CD8-positive, alpha-beta memory T cell (primary cell): ENCODE data around the gene GFOD2. TPM values are rescaled to one million over a fixed set of nuclear protein-coding genes. Genes with fewer than 3 reads are reported as not detected.

Source experiments
- CTCF ChIA-PET: fragments of 350-600 bp; sonication (Branson Sonifier 250); formaldehyde crosslinking; loops from one replicate; lab custom pipeline; 2021; ENCODE audit warnings: antibody characterized with exemption; lab: Charles Lee
- POLR2A ChIA-PET: fragments of 350-600 bp; sonication (Branson Sonifier 250); formaldehyde crosslinking; loops from one replicate; lab custom pipeline; 2021; ENCODE audit warnings: antibody characterized with exemption; lab: Charles Lee
- DNase-seq, 5 donors: peaks; one replicate each; pipeline versions ENCODE4 v3.0.0 to v3.0.0-alpha.2; 2020 to 2022; ENCODE audit warnings: mixed read lengths in 1 of 5
- H3K27ac ChIP-seq: one replicate; pipeline ENCODE4 v1.7.0; 2013; ENCODE audit warnings: low read depth, mild to moderate bottlenecking, low read length, moderate library complexity
- H3K27me3 ChIP-seq: 2 replicates; pipeline ENCODE4 v1.7.0; 2013; ENCODE audit warnings: low read length, mild to moderate bottlenecking; ENCODE audit not compliant: insufficient read depth, poor library complexity, severe bottlenecking
- H3K36me3 ChIP-seq: 2 replicates; pipeline ENCODE4 v1.7.0; 2013; ENCODE audit warnings: mild to moderate bottlenecking, low read length, moderate library complexity; ENCODE audit not compliant: insufficient read depth
- H3K4me1 ChIP-seq: 2 replicates; pipeline ENCODE4 v1.7.0; 2013; ENCODE audit warnings: mild to moderate bottlenecking, low read length, moderate library complexity; ENCODE audit not compliant: insufficient read depth
- H3K4me3 ChIP-seq: 2 replicates; pipeline ENCODE4 v1.7.0; 2013; ENCODE audit warnings: mild to moderate bottlenecking, low read length
- H3K9me3 ChIP-seq: 2 replicates; pipeline ENCODE4 v1.7.0; 2013; ENCODE audit warnings: mild to moderate bottlenecking, low read length
- H3K27ac Mint-ChIP-seq, 8 donors: one replicate each; pipeline ENCODE4 v1.8.0; 2020 to 2021; ENCODE audit warnings: mixed read lengths in 8 of 8, mild to moderate bottlenecking in 6 of 8, inconsistent platforms in 3 of 8, moderate library complexity in 3 of 8
- H3K27me3 Mint-ChIP-seq, 2 donors: one replicate each; pipeline ENCODE4 v1.8.0; 2020 to 2021; ENCODE audit warnings: mixed read lengths in 2 of 2, mild to moderate bottlenecking in 1 of 2, moderate library complexity in 1 of 2
- H3K36me3 Mint-ChIP-seq, 3 donors: one replicate each; pipeline ENCODE4 v1.8.0; 2020 to 2021; ENCODE audit warnings: mixed read lengths in 3 of 3, inconsistent platforms in 1 of 3, mild to moderate bottlenecking in 1 of 3
- H3K4me1 Mint-ChIP-seq, 3 donors: one replicate each; pipeline ENCODE4 v1.8.0; 2020 to 2021; ENCODE audit warnings: mixed read lengths in 3 of 3, inconsistent platforms in 1 of 3, mild to moderate bottlenecking in 1 of 3
- H3K4me3 Mint-ChIP-seq, 7 donors: one replicate each; pipeline ENCODE4 v1.8.0; 2020 to 2021; ENCODE audit warnings: mixed read lengths in 7 of 7, mild to moderate bottlenecking in 6 of 7, moderate library complexity in 4 of 7, inconsistent platforms in 2 of 7
- H3K9me3 Mint-ChIP-seq, 5 donors: one replicate each; pipeline ENCODE4 v1.8.0; 2020 to 2022; ENCODE audit warnings: mixed read lengths in 5 of 5, mild to moderate bottlenecking in 3 of 5, moderate library complexity in 2 of 5, inconsistent platforms in 1 of 5
- polyA plus RNA-seq: library from polyadenylated mRNA; unstranded; fragments of 300-500 nt; fragmentation: Illumina TruSeq; gene quantifications from one replicate; pipeline ENCODE4 v1.2.3, GENCODE V29; 2021
- total RNA-seq, 2 experiments: library from RNA; stranded (reverse); gene quantifications; one replicate each; pipeline ENCODE4 v1.2.3, GENCODE V29; 2021

The GFOD2 gene
- total and polyA plus RNA-seq, 3 experiments from 2014 or later = 11.2 to 23.7 (median 21.3) TPM

DNA sequence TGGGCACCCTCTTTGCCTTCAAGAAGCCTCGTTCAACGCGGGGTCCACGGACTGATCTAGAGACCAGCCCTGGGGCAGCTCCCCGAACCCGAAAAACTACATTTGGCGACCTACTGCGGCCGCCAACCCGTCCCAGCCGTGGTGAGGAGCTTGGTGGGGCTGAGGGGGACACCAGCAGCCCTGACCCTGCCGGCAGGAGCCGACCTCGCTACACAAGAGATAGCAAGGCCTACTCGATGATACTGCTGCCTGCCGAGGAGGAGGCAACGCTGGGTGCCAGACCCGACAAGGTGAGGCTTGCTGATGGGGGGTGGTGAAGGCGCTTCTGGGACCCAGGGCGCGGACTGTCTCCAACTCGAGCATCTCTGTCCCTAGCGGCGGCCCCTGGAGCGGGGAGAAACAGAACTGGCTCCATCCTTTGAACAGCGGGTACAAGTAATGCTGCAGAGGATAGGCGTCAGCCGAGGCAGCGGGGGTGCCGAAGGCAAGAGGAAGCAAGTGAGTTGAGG is 64.7 kb downstream of the GFOD2 start:
- Histone ChIP-seq H3K9me3 (no peaks in the 10 kb centered on the region), H3K27me3 (no peaks in the 10 kb centered on the region)

DNA sequence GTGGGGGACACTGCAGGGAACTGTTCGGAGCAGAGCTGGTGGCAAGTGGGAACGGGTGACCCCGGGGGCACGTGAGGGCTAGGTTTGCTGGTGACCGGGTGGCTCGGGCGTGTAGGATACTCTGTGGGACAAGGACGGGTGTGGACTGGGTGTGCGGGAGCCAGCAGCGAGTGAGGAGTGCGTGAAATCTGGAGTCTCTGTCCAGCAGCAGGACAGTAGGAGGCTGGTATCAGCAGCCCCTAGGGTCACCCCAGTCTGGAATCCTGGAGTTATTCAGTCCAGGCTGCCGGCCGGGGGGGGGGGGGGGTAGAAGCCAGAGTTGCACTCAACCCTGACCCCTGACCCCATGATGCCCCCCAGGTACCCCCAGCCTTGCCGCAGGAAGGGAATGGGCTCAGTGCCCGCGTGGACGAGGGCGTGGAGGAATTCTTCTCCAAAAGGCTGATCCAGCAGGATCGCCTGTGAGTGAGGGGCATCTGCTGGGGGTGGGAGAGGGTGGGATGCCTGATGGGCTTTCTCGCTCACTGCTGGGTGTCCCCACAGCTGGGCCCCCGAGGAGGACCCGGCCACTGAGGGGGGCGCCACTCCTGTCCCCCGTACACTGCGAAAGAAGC is 65.2 kb downstream of the GFOD2 start:
- Histone ChIP-seq H3K27ac (no peak overlapping the region), H3K27me3 (no peaks in the 10 kb centered on the region), H3K36me3 (peaks cover 16% of the 10 kb centered on the region), H3K4me1 (peaks cover 7% of the 10 kb centered on the region), H3K9me3 (no peaks in the 10 kb centered on the region), H3K4me3 (no peak overlapping the region)
- Mint-ChIP-seq H3K9me3 (no peaks in the 10 kb centered on the region), H3K27me3 (no peaks in the 10 kb centered on the region), H3K4me3 (no peak overlapping the region), H3K4me1 (peaks cover 8 to 21% (median 12%) of the 10 kb centered on the region in 3 donors), H3K36me3 (peaks cover 5 to 74% (median 9%) of the 10 kb centered on the region in 3 donors), H3K27ac (no peak overlapping the region)
- CTCF ChIA-PET = interaction anchor here (0.8 kb wide), 1 partner anchor 9 kb away, joined by 4 read pairs; the partner anchor contains the start of gene CARMIL2
- POLR2A ChIA-PET = no interaction called here
- DNase-seq = no peak

More for the DNA sequence above, 64.7 kb downstream of the GFOD2 start:
- peaks cover 5 to 74% (median 9%) of the 10 kb centered on the region in 3 donors for H3K36me3 Mint-ChIP-seq
- peak overlapping the region in 1 of 7 donors; percentile 16 for H3K4me3 Mint-ChIP-seq
- peaks cover 16% of the 10 kb centered on the region for H3K36me3 ChIP-seq
- no peaks in the 10 kb centered on the region for H3K27me3 Mint-ChIP-seq
- H3K4me1 Mint-ChIP-seq = peaks cover 13 to 26% (median 17%) of the 10 kb centered on the region in 3 donors
- POLR2A ChIA-PET = no interaction called here
- H3K27ac ChIP-seq = no peak overlapping the region
- DNase-seq = no peak
- H3K4me3 ChIP-seq = no peak overlapping the region
- H3K9me3 Mint-ChIP-seq = no peaks in the 10 kb centered on the region
- CTCF ChIA-PET = interaction anchor here (0.8 kb wide), 1 partner anchor 10 kb away, joined by 4 read pairs; the partner anchor contains the start of gene CARMIL2
- H3K4me1 ChIP-seq = peaks cover 13% of the 10 kb centered on the region
- peak overlapping the region in 3 of 8 donors; percentile 50 to 91 (median 87) for H3K27ac Mint-ChIP-seq

DNA sequence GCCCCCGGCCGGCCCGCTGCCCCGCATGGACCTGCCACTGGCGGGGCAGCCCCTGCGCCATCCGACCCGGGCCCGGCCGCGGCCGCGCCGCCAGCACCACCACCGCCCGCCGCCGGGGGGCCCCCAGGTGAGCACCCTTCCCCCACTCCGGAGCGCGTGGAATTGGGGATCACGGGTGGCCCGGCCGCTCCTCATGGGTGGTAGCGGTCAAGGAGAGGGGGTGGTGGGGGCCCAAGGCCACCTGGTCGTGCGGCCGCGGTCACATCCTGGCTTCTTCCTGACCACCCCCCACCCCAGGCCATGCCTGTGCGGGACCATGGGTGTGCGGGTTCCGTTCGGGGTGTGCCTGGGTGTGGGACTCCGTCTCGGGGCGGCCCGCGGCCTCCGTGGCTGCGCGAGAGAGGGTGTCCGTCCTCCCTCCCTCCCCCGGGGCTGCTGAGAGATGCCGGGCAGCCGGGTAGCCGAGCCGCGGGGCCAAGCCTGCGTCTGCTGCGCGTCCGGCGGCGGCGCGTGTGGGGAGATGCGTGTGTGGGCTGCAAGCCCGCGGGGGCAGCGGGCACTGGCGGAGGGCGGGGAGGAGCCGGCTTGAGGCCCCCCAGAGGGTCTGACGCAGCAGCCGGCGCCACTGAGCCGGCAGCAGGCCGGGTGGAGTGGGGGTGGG is 65.9 kb downstream of the GFOD2 start:
- CTCF ChIA-PET = interaction anchor here (1.3 kb wide), 1 partner anchor 11 kb away, joined by 3 read pairs; no protein-coding TSS in a partner anchor

DNA sequence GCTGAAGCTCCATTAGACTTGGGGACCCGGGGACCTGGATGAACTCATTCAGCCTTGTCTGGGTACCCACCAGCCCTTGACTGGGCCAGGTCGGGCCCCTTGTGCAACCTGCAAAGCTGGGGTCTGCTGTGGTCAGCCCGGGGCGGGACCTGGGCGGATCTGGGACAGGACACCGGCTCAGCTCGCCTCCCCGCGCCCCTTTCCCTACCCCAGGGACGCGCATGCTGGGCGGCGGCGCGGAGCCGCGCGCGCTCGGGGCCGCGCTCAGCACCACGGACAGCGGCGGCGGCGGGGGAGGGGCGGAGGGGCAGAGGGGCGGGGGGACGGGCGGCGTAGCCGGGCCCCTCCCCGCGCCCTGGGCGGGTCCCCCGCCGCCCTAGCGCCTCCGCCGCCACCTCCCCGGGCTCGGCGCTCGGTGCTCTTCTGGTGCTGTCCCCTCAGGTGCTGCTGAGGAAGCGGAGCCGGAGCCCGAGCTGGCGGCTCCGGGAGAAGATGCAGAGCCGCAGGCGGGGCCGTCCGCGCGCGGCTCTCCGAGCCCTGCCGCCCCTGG is 66.5 kb downstream of the GFOD2 start:
- Histone ChIP-seq H3K27me3 (no peaks in the 10 kb centered on the region), H3K36me3 (peaks cover 16% of the 10 kb centered on the region), H3K4me1 (no peaks in the 10 kb centered on the region), H3K27ac (no peak overlapping the region), H3K4me3 (no peak overlapping the region), H3K9me3 (no peaks in the 10 kb centered on the region)
- Mint-ChIP-seq H3K27ac (peak overlapping the region in 1 of 8 donors; percentile 10), H3K4me1 (peaks cover 5 to 11% (median 8%) of the 10 kb centered on the region in 3 donors), H3K27me3 (no peaks in the 10 kb centered on the region), H3K9me3 (no peaks in the 10 kb centered on the region), H3K4me3 (no peak overlapping the region), H3K36me3 (peaks cover 5 to 71% (median 9%) of the 10 kb centered on the region in 3 donors)
- ChIA-PET POLR2A (no interaction called here), CTCF (interaction anchor here (1.3 kb wide), 1 partner anchor 11 kb away, joined by 3 read pairs; no protein-coding TSS in a partner anchor)
- DNase-seq = no peak

More for the DNA sequence above, 65.9 kb downstream of the GFOD2 start:
- DNase-seq = no peak
- Histone ChIP-seq H3K36me3 (peaks cover 16% of the 10 kb centered on the region), H3K27ac (no peak overlapping the region), H3K27me3 (no peaks in the 10 kb centered on the region), H3K4me3 (no peak overlapping the region), H3K9me3 (no peaks in the 10 kb centered on the region), H3K4me1 (peaks cover 1% of the 10 kb centered on the region)
- Mint-ChIP-seq H3K4me3 (no peak overlapping the region), H3K4me1 (peaks cover 5 to 16% (median 8%) of the 10 kb centered on the region in 3 donors), H3K27me3 (no peaks in the 10 kb centered on the region), H3K27ac (no peak overlapping the region), H3K36me3 (peaks cover 5 to 77% (median 9%) of the 10 kb centered on the region in 3 donors), H3K9me3 (no peaks in the 10 kb centered on the region)
- POLR2A ChIA-PET = no interaction called here

- Mint-ChIP-seq H3K36me3 (peaks cover 5 to 69% (median 9%) of the 10 kb centered on the region in 3 donors), H3K4me1 (peaks cover 5 to 11% (median 8%) of the 10 kb centered on the region in 3 donors), H3K27ac (peak overlapping the region in 3 of 8 donors; percentile 20 to 37 (median 27)), H3K9me3 (no peaks in the 10 kb centered on the region), H3K4me3 (peak overlapping the region in 1 of 7 donors; percentile 61), H3K27me3 (no peaks in the 10 kb centered on the region)
- Histone ChIP-seq H3K27ac (no peak overlapping the region), H3K9me3 (no peaks in the 10 kb centered on the region), H3K4me1 (peaks cover 3% of the 10 kb centered on the region), H3K27me3 (no peaks in the 10 kb centered on the region), H3K4me3 (no peak overlapping the region), H3K36me3 (peaks cover 16% of the 10 kb centered on the region)
- DNase-seq = no peak
- ChIA-PET CTCF (interaction anchor here (1.3 kb wide), 2 partner anchors 12 to 105 kb away, joined by 3 to 5 read pairs; no protein-coding TSS in a partner anchor), POLR2A (no interaction called here)
These were observed 67.3 kb downstream of the GFOD2 start for GRCh38 chr16:67651847-67652246.

GRCh38 chr16:67651039-67651438 is 68.1 kb downstream of the GFOD2 start:
- POLR2A ChIA-PET = no interaction called here
- peaks cover 5 to 69% (median 9%) of the 10 kb centered on the region in 3 donors for H3K36me3 Mint-ChIP-seq
- DNase-seq = no peak

GRCh38 chr16:67650023-67650422 is 69.1 kb downstream of the GFOD2 start:
- Histone ChIP-seq H3K4me1 (peaks cover 19% of the 10 kb centered on the region), H3K4me3 (no peak overlapping the region), H3K27me3 (no peaks in the 10 kb centered on the region), H3K9me3 (no peaks in the 10 kb centered on the region), H3K27ac (no peak overlapping the region), H3K36me3 (peaks cover 16% of the 10 kb centered on the region)
- Mint-ChIP-seq H3K27me3 (no peaks in the 10 kb centered on the region), H3K36me3 (peaks cover 5 to 65% (median 9%) of the 10 kb centered on the region in 3 donors), H3K27ac (peak overlapping the region in 4 of 8 donors; percentile 45 to 64 (median 56)), H3K4me3 (peak overlapping the region in 2 of 7 donors; percentile 34 to 53), H3K9me3 (no peaks in the 10 kb centered on the region), H3K4me1 (peaks cover 8 to 23% (median 13%) of the 10 kb centered on the region in 3 donors)
- CTCF ChIA-PET = interaction anchor here (1.0 to 1.3 kb wide), 3 partner anchors 94 to 169 kb away, joined by 3 to 6 read pairs (median 4); partner anchors contain the start of gene ATP6V0D1
- no peak for DNase-seq
- POLR2A ChIA-PET = no interaction called here

More at GRCh38 chr16:67651039-67651438, 68.1 kb downstream of the GFOD2 start:
- Mint-ChIP-seq H3K9me3 (no peaks in the 10 kb centered on the region), H3K27me3 (no peaks in the 10 kb centered on the region), H3K27ac (peak overlapping the region in 4 of 8 donors; percentile 50 to 80 (median 61)), H3K4me1 (peaks cover 8 to 17% (median 8%) of the 10 kb centered on the region in 3 donors), H3K4me3 (peak overlapping the region in 1 of 7 donors; percentile 53)
- H3K9me3 ChIP-seq = no peaks in the 10 kb centered on the region
- H3K4me1 ChIP-seq = peaks cover 11% of the 10 kb centered on the region
- no peak overlapping the region for H3K27ac ChIP-seq
- CTCF ChIA-PET = interaction anchor here (0.7 to 1.3 kb wide), 5 partner anchors 95 to 170 kb away, joined by 3 to 6 read pairs (median 4); partner anchors contain the start of gene ATP6V0D1
- H3K4me3 ChIP-seq = no peak overlapping the region
- H3K27me3 ChIP-seq = no peaks in the 10 kb centered on the region
- peaks cover 16% of the 10 kb centered on the region for H3K36me3 ChIP-seq
